ENCODE results near the gene MCM6.
"Not testable (repeated sequence)": the region's sequence is repeated elsewhere in the genome, so short reads cannot be mapped to it uniquely, and the experiment has no call there.

Gene MCM6

DNA sequence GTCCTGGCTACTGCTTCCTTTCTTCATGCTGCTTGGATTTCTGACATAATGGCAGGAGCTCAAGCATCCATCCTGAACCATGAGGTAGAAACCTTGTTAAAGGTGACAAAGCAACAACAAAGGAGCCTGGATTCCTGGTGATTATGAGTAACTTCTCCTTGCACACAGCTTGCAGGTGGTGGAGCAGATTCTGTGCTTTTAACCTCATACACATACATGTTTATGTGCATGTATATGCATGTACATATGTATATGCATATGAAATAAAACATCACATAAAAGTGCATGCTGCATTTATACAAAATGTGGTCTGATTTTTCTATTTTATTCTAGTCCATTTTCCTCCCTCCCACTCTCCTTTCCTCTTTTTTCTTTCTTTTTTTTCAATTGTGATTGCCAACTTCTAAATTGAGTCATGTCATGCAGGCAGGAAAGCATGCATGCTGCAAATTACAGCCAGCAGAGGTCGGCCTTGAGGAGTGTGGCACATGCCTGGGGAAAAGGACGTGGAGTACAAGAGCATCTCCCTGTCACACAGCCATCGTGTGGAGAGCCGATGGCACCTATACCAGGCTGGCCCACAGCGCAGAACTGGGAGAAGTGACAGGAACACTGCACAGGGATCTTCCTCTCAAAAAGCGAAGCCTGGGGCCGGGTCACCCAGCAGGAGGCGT lies 57.2 kb downstream of the MCM6 start:
- no peak for DNase-seq

DNA sequence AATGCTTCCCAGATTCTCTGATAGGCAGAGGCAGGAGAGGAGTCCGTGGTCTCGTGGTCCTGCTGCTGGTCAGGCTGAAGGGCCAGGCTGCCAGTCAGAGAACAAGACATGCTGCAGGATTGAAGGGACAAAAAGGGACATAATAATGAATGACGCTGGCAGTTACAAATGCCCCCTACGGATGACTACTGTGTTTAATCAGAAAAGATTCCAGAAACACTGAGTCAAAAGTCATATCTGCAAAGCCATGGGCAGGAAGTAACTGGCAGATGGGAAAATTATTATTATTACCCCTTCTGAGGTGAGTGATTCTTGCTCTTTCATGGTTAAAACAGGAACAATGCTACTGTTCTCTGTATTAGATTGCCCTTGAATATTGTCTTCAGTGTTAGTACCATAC lies 58.3 kb downstream of the MCM6 start:
- no peak for DNase-seq

- no peak for DNase-seq
These were observed 58.8 kb downstream of the MCM6 start for GRCh38 chr2:135817466-135817865.

- no peak for DNase-seq
These were observed 61.0 kb downstream of the MCM6 start for GRCh38 chr2:135815269-135815668.

DNA sequence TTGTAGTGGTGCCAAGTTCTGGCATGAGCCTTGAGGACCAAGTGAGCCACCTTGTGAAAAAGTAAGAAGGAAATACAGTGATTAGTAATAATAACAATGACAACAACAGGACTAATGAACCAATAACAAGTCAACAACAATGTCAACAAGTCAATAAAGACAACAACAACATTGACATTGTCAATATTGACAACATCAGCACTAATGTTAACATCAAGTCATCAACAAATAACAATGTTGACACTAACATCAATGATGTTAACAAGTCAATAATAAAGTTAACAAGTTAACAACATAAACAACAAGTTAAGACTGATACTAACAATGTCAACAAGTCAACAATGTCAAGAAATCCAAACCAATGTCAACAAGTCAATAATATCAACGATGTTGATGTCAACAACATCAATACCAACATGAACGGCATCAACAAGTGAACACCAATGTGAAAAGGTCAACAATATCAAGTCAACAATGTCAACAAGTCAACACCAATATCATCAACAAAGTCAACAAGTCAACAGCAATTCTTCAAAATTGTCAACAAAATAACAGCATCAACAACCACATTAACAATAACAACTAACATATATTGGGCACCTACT lies 63.2 kb downstream of the MCM6 start:
- DNase-seq, result no peak

DNA sequence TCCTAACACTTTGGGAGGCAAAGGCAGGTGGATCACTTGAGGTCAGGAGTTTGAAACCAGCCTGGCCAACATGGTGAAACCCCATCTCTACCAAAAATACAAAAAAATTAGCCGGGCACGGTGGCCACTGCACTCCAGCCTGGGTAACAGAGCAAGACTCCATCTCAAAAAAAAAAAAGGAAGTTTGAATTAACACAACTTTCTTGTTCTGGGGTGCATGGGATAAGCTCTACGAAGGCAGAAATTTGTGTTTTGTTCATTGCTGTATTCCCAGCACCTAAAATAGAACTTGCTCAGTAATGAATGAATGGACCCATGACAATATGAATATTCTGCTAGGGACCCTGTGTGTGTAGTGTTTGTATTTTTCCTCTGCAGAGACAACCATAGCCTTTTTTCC lies 68.4 kb downstream of the MCM6 start:
- DNase-seq, result not testable (repeated sequence)

GRCh38 chr2:135803278-135803677 lies 73.0 kb downstream of the MCM6 start:
- DNase-seq, result no peak

DNA sequence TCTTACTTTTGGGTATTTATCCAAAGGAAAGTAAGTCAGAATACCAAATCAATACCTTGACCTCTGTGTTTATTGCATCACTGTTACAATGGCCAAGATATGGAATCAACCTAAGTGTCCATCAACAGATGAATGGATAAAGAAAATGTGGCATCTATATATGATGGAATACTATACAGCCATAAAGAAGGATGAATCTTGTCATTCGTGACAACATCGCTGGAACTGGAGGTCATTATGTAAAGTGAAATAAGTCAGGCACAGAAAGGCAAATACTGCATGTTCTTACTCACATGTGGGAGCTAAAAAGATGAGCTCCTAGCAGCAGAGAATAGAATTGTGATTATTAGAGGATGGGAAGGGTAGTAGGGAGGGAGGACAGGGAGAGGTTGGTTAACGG lies 73.9 kb downstream of the MCM6 start:
- DNase-seq, result no peak

DNA sequence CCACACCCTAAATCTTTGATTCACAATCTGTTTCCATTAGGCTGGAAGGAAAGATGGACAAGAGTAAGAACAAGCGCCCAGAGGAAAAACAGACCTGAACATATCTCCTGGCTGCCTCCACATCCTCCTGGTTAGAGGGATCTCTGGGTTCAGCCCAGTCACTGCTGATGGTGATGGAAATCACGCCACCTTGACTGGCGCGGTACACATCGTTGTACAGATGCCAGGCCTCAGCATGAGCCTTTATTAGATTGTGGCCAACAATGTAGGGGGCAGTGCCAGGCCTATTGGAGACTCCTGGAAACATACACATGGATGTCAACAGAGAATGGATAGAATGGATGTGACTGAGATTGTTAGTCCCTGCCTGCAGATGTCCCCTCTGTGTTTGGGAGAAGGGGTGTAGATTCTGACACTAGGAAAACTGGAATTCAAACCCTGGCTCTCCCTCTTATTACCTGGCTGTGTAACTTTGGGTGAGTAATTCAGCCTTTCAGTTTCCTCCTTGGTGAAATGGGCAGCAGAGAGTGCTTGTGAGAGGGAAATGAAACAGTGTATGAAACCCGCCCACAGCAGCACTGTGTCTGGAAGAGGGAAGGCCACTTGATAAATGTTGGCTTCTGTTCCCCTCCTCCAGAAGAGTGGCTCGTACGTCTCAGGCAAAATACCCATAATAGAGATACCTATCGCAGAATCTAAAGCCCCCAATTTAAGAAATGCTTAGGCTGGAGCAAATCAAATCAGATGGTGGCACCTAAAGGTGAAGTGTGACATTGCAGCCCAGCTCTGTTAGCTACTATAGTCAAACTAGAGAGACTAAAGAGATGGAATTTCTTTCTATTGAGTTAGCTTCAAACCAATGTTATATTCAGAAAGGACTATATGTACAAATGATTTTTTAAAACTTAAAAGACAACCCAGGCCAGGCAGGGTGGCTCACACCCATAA lies 75.5 kb downstream of the MCM6 start:
- no peak for DNase-seq

- no peak for DNase-seq
These were observed 76.5 kb downstream of the MCM6 start for GRCh38 chr2:135799738-135800137.

DNA sequence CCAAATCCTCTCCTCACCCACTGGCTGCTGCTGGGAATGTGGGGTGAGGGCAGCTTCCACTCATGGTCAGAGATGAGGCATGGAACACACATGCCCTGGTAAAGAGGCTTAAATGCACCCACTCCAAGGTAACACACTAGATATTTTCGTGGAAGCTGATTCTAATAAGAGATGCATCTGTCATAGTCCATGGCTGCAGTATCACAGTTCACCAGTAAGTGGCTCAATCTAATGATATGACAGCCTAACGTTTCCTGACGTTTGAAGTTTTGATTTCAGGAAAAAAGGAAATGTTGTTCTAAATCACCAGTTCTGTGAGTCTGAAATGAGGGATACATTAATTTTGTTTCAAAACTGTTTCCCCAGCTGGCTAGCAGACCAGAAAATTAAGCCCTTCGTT lies 77.5 kb downstream of the MCM6 start:
- peak; percentile 3 for DNase-seq

GRCh38 chr2:135798275-135798705 lies 78.0 kb downstream of the MCM6 start:
- no peak for DNase-seq

GRCh38 chr2:135797497-135798274 lies 78.6 kb downstream of the MCM6 start:
- DNase-seq, result peak; percentile 67

DNA sequence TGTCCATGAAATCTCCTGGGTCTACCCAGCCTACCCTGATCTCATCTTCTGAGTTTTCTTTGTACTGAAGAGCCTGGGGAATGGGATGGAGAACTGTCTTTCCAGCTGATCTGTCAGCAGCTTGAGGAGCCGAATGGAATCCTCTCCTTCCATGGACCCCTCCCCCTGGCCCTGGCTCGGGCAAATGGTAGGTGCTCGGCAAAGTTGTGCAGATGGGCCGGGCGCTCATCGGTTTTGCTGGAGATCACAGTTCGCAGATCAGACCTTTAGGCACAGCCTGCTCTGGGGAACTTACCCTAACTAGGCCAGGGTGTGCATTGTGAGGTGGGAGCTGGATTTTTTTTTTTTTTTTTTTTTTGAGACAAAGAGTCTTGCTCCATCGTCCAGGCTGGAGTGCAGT lies 79.6 kb downstream of the MCM6 start:
- no peak for DNase-seq

DNA sequence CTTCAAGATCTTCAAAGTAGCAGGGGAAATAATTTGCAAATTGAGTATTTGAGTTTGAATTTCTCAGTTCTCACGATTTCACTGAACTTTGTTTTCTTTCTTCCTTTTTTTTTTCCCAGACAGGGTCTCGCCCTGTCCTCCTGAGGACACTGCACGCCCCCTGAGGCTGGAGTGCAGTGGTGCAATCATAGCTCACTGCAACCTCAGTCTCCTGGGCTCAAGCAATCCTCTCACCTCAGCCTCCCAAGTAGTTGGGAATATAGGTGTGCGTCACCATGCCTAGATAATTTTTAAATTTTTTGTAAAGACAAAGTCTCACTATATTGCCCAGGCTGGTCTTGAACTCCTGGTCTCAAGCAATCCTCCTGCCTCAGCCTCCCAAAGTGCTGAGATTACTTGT lies 80.6 kb downstream of the MCM6 start:
- not testable (repeated sequence) for DNase-seq

GRCh38 chr2:135792401-135793150 lies 83.7 kb downstream of the MCM6 start:
- DNase-seq, result no peak

- no peak for DNase-seq
These were observed 84.6 kb downstream of the MCM6 start for GRCh38 chr2:135791418-135792190.

- no peak for DNase-seq
These were observed 85.8 kb downstream of the MCM6 start for GRCh38 chr2:135790423-135790822.
